Colonic mucosa (tissue), 4 donors: ENCODE data around the gene CFAP54. TPM values are rescaled to one million over a fixed set of nuclear protein-coding genes. Genes with fewer than 3 reads are reported as not detected.

Experiments
- DNase-seq: peaks from one replicate; pipeline ENCODE4 v3.0.0-alpha.2; 2020
- H3K27ac ChIP-seq: fragments of 200-600 bp; one replicate; pipeline ENCODE4 v1.8.0; 2021
- H3K27me3 ChIP-seq: fragments of 200-600 bp; one replicate; pipeline ENCODE4 v1.8.0; 2021
- H3K36me3 ChIP-seq: fragments of 200-600 bp; one replicate; pipeline ENCODE4 v1.8.0; 2021
- H3K4me1 ChIP-seq: fragments of 200-600 bp; one replicate; pipeline ENCODE4 v1.8.0; 2021; ENCODE audit warnings: mild to moderate bottlenecking
- H3K4me3 ChIP-seq: fragments of 200-600 bp; one replicate; pipeline ENCODE4 v1.8.0; 2021
- H3K9ac ChIP-seq, 2 donors: one replicate each; pipeline ENCODE4 v1.7.0; 2013; ENCODE audit warnings: control low read depth in 2 of 2, low read depth in 2 of 2, low read length in 2 of 2
- H3K9me3 ChIP-seq: fragments of 200-600 bp; one replicate; pipeline ENCODE4 v1.8.0; 2021
- intact Hi-C: fragments of 100-400 bp; cut with DNase I; formaldehyde crosslinking; loops from one replicate; pipeline ENCODE4 v1.14.1; 2022
- total RNA-seq, 2 donors: library from RNA; stranded (reverse); fragmentation: NEBNext Ultra II Directional in 1 of 2; extraction: Animal tissue kit (Norgen Biotek cat#: 25700) in 1 of 2; gene quantifications; one replicate each; pipeline ENCODE4 v1.2.1, GENCODE V29; 2021
- TF ChIP-seq, protein P1 (sequence below): fragments of 200-600 bp; IDR thresholded peaks from one replicate; pipeline ENCODE4 v1.8.0; 2022; ENCODE audit warnings: antibody characterized with exemption, mild to moderate bottlenecking
- donor health status: healthy.
- donor health status: DM: no; HTN: no; CAD: no.
- donor health status: DM: no; HTN: no; CAD: no.

Gene CFAP54
- total RNA-seq, 2 donors from 2014 or later = 0.32 TPM

DNA sequence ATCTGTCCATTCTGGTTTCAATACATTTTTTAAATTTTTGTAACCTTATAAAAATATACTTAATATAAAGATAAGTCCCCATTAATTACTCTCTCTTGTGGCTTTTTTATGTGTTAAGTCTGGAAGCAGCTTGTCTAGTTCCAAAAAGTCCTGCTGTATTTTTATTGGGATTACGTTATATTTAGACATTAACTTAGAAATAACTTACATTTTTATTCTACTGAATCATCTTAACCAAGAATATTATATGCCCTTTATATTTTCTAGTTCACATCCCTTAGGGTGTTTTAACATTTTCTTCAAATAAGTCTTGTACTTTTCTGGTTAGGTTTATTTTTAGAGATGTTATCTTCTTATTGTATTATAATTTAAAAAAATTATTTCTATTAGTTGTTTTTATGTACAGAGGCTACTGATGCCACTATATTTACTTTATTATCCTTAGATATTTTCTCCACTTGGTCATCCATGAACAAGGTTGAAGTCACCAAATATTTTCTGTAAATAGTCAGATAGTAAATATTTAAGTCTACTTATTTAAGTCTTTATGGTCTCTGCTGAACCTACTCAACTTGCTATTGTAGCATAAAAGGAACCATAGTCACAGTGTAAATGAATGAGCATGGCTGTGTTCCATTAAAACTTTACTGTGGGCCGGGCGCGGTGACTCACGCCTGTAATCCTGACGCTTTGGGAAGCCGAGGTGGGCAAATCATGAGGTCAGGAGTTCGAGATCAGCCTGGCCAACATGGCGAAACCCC is 285.3 kb downstream of the CFAP54 start:
- Histone ChIP-seq H3K9ac (no peak overlapping the region), H3K4me1 (no peaks in the 10 kb centered on the region), H3K27ac (no peak overlapping the region), H3K36me3 (no peaks in the 10 kb centered on the region), H3K9me3 (no peaks in the 10 kb centered on the region), H3K4me3 (no peak overlapping the region), H3K27me3 (no peaks in the 10 kb centered on the region)
- no peak for DNase-seq
- intact Hi-C loops = no loop called here
- TF ChIP-seq, protein P1, sequence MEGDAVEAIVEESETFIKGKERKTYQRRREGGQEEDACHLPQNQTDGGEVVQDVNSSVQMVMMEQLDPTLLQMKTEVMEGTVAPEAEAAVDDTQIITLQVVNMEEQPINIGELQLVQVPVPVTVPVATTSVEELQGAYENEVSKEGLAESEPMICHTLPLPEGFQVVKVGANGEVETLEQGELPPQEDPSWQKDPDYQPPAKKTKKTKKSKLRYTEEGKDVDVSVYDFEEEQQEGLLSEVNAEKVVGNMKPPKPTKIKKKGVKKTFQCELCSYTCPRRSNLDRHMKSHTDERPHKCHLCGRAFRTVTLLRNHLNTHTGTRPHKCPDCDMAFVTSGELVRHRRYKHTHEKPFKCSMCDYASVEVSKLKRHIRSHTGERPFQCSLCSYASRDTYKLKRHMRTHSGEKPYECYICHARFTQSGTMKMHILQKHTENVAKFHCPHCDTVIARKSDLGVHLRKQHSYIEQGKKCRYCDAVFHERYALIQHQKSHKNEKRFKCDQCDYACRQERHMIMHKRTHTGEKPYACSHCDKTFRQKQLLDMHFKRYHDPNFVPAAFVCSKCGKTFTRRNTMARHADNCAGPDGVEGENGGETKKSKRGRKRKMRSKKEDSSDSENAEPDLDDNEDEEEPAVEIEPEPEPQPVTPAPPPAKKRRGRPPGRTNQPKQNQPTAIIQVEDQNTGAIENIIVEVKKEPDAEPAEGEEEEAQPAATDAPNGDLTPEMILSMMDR = no peak

DNA sequence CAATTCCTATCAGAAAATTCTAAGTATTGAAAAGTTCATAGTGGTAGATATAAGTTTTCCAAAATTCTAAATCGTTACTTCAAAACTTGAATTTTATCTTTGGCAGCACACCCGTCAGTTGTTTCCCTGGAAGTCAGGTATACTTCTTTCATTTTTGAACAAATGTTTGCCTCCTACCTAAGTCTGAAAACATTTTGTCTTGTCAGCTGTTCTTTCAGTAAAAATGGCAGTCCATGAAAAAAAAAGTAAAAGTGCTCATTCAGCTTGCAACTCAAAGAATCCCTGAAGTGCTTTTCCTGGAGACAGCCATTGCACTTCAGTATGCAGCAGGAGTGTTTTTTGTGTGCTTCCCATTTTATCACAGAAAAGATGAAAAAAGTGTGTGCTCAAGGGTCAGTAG is 287.5 kb downstream of the CFAP54 start:
- no peak overlapping the region for H3K27ac ChIP-seq
- H3K9me3 ChIP-seq = no peaks in the 10 kb centered on the region
- TF ChIP-seq, protein P1 = no peak
- no peaks in the 10 kb centered on the region for H3K4me1 ChIP-seq
- intact Hi-C loops = no loop called here
- H3K4me3 ChIP-seq = no peak overlapping the region
- no peaks in the 10 kb centered on the region for H3K27me3 ChIP-seq
- DNase-seq = no peak
- no peaks in the 10 kb centered on the region for H3K36me3 ChIP-seq
- H3K9ac ChIP-seq = no peak overlapping the region

DNA sequence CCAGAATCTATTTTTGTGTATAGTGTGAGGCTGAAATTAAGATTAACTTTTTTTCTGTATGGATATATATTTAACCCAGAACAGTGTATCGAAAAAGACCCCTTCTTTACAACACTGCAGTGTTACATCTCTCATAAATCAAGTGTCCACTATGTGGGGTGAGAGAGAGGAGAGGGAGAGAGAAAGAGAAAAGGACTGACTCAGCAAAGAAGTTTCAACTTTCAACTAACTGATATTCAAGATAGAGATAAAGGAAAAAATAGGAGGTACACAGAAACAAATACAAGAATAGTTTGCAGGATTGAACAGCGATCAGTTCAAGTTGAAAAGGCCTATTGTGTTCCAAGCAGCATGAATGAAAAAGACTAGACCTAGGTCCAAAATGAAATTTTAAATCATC is 291.0 kb downstream of the CFAP54 start:
- TF ChIP-seq, protein P1 = no peak
- Histone ChIP-seq H3K4me1 (no peaks in the 10 kb centered on the region), H3K36me3 (no peaks in the 10 kb centered on the region), H3K27me3 (no peaks in the 10 kb centered on the region), H3K27ac (no peak overlapping the region), H3K4me3 (no peak overlapping the region), H3K9me3 (no peaks in the 10 kb centered on the region), H3K9ac (no peak overlapping the region)
- intact Hi-C loops = no loop called here
- no peak for DNase-seq

DNA sequence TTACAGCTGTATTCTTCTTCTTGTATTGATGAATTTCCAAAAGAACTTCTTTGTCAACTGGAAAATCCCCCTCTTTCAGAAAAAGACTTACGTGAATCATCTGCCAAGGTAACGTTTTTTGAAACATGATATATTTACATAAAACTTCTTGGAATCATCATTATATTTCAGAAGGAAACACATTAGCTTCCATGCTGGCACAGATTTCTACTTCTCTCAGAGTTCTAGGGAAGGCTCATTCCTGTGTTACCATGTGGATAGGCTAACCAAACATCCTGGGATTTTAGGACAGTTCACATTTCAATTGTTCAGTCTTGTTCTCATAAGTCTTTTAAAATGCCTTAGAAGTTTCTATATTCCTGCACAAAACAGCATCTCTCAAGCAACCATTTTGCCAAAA is 297.4 kb downstream of the CFAP54 start:
- TF ChIP-seq, protein P1 = no peak
- no peak overlapping the region for H3K9ac ChIP-seq
- H3K36me3 ChIP-seq = no peaks in the 10 kb centered on the region
- H3K9me3 ChIP-seq = no peaks in the 10 kb centered on the region
- no peaks in the 10 kb centered on the region for H3K4me1 ChIP-seq
- no peaks in the 10 kb centered on the region for H3K27me3 ChIP-seq
- H3K4me3 ChIP-seq = no peak overlapping the region
- no peak overlapping the region for H3K27ac ChIP-seq
- no peak for DNase-seq
- intact Hi-C loops = no loop called here

DNA sequence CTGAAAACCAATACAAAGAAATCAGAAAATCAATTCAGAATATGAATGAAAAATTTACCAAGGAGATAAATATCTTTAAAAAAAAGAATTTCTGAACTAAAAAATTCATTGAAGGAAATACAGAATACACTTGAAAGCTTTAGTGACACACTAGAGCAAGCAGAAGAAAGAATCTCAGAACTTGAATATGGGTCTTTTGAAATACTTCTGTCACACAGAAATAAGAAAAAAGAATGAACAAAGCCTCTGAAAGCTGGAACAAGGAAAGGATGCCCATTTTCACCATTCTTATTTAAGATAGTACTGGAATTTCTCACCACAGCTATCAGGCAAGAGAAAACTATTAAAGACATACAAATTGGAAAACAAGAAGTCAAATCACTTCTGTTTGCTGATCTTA is 314.6 kb downstream of the CFAP54 start:
- intact Hi-C loops = no loop called here

More for the DNA sequence above, 314.6 kb downstream of the CFAP54 start:
- no peak overlapping the region for H3K4me3 ChIP-seq
- TF ChIP-seq, protein P1 = no peak
- H3K4me1 ChIP-seq = no peaks in the 10 kb centered on the region
- no peak for DNase-seq
- no peak overlapping the region for H3K9ac ChIP-seq
- no peak overlapping the region for H3K27ac ChIP-seq
- H3K27me3 ChIP-seq = no peaks in the 10 kb centered on the region
- no peaks in the 10 kb centered on the region for H3K9me3 ChIP-seq
- no peaks in the 10 kb centered on the region for H3K36me3 ChIP-seq
